ENCODE measurements around the gene APLP2.
A peak's percentile ranks its signal among the peaks of the same experiment; 100 is the strongest.

APLP2 gene

DNA sequence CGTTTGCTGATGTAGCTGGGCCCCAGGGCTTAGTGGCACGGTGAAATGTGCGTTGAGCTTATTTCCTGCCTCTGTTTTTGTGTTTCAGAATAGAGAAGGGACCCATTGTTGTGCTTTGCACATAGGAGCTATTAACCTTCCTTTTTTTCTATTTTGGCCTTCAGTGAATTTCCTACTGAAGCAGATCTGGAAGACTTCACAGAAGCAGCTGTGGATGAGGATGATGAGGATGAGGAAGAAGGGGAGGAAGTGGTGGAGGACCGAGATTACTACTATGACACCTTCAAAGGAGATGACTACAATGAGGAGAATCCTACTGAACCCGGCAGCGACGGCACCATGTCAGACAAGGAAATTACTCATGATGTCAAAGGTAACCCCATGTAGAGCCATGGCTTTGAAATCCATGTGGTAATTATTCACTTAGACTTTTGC, 52.5 kb downstream of the APLP2 start:
- DNase-seq = no peak

DNA sequence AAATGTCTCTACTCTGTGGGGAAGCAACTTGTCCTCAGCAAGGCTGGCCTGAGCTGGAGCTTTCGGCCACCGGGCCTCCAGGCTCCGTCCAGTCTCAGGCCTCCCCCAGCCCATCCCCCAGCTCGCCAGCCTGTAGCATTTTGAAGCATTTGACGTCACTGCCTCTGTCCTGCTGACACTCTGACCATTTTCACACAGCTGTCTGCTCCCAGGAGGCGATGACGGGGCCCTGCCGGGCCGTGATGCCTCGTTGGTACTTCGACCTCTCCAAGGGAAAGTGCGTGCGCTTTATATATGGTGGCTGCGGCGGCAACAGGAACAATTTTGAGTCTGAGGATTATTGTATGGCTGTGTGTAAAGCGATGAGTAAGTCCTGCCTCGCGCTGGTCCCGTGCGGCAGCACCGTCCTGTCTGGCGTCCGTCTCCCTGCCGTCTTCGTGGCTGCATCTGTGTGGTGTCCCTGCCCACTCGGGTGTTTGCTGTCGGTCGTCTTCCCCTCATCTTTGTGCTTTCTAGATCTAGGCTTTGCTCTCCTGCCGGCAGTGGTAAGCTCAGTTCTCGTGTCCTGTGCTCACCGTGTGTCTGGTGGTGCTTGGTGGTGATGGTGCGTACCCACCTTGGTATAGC, 53.8 kb downstream of the APLP2 start:
- DNase-seq = no peak

DNA sequence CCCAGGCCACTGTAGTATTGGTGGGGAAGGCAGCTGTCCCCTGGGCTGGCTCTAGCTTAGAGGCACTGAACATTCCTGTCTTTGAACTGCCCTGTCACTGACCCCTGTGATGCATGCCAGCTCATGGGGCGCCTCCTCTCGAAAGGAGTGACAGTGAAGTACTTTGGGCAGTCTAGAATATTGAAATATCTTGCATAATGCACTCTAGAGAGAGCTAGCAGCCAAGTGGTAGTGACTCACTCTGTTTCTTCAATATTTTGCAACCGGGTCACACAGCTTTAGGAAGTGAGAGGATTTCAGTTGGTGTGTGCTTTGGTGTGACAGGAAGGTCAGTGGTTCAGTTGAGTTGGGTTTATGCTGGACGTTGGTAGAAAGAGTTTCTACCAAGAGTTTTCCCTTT, 54.4 kb downstream of the APLP2 start:
- no peak for DNase-seq

DNA sequence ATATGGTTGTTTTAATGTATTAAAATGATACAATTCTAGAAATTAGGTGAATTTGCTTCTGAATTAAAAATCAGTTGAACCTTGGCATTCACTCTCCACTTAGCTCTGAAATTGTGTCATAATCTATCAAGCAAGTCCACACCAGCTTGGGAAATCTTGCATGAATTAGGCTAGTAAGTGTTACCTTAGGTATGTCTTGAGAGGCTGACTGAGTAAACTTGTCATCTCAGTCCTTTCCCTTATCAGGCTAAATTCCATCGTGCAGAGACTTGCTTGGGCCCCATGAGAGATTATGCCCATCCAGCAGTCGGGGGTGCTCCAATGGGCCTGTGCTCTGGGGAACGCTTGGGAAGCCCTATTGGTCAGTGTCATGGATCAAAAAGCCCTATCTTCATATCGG, 55.9 kb downstream of the APLP2 start:
- DNase-seq = no peak

DNA sequence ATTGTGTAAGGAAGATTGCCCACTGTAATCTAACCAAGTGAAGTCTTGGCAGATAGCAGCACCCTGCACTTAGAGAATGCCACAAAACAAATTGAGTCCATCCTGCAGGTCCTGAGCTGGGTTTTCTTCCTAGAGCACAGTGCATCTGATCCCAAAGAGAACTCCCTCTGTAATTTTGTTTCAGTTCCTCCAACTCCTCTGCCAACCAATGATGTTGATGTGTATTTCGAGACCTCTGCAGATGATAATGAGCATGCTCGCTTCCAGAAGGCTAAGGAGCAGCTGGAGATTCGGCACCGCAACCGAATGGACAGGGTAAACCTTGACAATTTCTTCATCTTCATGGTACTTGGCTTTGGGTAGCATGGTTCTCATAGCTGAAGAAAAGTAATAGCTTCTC, 56.8 kb downstream of the APLP2 start:
- no peak for DNase-seq

DNA sequence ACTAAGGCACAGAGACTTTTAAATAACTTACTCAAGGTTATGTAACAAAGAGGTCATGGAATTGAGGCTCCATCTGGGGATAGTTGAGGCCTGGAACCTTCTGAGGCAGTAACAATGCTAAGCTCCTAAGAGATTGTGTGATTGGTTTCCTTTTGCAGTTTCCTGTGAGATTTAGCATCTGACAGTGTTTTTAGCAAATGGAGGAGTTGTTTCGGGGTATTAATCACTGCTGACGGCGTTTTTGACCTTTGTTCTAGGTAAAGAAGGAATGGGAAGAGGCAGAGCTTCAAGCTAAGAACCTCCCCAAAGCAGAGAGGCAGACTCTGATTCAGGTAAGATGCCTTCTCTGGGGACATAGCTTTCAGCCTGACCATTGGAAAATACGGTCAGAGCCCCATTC, 57.8 kb downstream of the APLP2 start:
- DNase-seq = no peak

DNA sequence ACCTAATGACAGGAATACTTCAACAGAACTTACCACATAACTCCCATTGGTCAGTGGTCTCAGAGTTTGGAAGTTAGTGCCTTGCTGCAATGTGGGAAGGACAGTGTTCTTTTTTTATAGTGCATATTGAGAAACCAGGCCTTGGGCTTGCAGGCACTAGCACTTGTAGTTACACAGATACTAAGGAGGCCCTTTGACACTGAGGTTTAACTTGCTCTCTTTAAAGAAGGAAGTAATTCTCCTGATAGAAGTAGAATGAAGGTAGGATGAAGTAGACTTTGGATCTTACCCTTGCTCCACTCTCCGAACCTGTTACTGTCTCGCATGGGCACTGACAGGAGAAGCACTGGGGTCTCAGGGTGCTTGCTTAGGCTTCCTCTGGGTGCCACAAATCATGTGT, 58.9 kb downstream of the APLP2 start:
- DNase-seq = no peak

DNA sequence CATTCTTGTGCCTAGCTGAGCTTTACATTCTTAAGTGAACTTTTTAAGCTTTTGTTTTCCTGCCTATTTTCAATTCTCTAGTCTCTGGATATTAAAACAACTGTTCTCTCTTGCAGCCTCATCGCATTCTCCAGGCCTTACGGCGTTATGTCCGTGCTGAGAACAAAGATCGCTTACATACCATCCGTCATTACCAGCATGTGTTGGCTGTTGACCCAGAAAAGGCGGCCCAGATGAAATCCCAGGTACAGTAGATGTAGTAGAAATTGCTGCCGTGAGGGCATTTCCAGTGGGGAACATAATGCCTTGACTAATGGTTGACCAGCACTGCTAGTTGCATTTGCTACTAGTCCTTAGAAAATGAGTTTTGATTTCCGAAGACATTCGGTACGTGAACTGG, 60.2 kb downstream of the APLP2 start:
- DNase-seq = no peak

DNA sequence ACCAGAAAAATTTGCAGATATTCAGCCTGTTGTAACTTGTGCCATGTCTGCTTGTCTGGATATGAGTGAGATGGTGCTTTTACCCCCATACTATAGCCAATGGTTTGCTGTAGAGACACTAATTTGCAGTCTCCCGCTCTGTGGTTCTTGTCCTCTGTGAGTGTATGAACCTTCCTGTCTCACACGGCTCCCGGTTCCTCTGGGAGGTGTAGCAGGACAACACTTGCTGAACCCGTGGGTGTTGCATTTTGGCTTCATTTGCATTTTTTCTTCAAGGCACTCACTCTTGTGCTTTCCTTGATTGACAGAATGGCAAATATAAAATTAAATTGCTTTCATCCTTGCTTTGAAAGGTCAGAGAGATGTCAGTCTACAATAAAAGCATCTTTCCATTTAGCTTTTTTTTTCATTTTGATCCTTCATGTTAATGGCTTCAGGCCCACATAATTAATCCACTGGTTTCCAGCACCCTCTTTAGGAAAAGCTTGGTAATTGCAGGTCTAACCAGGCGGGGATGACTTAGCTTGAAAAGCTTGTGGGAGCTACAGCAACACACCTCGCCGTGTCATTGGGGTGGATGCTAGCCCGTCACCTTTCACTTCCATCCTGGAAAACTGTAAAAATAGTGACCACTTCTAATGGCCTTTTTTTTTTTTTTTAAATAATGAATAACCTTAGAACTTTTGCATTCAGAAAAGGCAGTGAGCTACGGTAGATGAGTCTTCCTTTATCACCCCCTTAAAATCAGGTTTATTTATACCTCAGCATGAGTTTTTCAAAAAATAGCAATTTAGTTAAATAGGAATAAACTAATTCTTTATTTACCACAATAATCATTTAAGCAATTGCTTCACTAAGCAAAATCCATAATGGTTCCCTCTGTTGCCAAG, 62.5 kb downstream of the APLP2 start:
- DNase-seq = peak; percentile 60

DNA sequence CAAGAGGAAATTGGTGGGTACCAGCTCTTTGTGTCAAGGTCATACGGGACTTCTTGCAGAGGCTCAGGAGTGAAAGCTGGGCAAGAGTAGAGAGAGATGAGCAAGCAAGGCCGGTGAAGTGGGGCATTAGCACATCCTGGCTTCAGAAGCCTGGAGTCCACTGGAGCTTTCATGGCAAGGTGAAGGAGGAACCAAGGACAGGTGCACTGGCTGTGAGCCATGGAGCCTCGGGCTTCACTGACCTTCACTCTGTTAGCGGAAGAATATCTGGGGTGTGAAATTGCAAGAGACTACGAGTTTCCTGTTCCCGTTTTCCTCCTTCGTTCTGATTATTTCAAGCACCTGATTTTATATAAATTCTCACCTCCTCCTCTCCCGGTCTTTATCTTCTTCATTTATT, 64.0 kb downstream of the APLP2 start:
- no peak for DNase-seq

DNA sequence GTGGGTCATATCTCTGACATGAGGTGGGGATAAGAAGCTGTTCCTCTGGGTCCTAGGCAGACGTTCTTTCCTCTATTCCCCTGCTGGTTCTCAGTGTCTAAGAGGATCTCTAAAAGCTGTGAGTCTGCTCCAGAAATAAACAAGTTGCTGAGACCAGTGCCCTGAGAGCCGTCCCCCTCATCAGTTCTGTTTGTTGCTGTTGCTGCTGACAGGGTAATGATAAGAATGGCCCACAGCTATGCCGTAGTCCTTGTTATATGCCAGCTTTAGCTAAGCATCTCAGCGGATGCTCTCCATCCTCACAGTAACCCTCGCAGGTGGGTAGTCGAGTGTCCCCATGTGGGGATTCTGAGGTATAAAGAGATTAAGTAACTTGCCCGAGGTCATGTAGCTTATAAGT, 66.4 kb downstream of the APLP2 start:
- DNase-seq = no peak

DNA sequence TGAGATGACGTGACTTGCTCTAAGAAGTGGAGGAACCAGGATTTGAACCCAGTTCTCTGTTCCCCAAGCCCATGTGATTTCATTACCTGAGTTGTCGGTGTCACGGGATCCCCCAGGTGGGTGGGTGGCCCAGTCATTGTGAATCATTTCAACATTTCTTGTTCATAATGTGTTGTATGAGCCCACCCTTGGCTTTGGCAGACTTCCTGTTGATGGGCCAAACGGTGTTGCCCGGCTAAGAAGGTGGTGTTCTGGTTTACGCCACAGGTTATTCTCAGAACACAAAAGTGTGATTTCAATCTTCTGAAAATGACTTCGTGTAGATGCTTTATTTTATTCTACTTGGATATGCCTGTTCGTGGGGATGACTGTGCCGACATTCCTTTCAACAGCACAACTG, 68.3 kb downstream of the APLP2 start:
- no peak for DNase-seq

DNA sequence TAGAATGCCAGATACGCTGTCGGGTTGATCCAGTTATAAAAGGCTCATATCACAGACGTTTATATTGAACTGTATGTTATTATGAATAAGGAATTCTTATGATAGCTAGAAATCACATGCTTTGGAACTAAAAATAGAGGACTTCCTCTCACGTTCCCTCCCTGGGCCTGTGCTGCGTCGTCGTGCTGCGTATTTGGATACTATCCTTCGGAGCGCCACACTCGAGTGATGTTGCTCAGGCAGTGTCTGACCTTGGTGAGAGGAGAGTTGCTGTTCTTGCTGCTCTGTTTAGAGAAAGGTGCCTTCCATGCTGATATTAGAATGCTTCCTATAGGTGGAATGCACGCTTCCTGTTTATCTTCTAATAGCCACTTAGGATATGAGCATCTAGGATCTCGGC, 69.7 kb downstream of the APLP2 start:
- DNase-seq = no peak

DNA sequence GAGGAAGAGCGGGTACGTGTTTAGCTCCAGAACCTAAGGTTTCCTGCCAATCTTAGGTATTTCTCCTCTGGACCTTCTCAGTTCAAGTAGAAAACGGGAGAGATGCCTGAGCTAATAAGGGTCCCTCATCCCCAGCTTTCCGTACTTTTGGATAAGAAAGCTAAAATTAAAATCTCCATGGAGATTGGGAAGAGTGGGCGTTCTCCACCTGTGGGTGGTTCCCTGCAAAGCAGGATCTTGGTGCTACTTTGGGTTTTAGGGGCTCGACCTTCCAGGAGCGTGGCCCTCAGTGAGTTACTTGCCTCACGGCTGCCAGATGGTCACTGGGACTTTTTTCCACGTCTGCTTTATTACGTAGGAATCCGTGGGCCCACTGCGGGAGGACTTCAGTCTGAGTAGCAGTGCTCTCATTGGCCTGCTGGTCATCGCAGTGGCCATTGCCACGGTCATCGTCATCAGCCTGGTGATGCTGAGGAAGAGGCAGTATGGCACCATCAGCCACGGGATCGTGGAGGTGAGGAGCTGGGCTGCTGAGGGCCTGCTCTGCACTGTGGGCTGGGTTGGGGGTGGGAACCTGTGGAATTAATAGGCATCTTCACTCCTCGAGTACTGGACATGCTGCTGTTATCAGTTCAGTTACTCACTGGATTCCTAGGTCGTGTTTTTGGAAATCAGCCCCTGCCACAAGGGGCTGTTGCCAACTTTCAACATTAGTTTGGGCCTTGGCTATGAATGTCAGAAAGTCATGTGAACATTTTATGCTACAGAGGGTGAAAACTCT, 72.1 kb downstream of the APLP2 start:
- DNase-seq = no peak

DNA sequence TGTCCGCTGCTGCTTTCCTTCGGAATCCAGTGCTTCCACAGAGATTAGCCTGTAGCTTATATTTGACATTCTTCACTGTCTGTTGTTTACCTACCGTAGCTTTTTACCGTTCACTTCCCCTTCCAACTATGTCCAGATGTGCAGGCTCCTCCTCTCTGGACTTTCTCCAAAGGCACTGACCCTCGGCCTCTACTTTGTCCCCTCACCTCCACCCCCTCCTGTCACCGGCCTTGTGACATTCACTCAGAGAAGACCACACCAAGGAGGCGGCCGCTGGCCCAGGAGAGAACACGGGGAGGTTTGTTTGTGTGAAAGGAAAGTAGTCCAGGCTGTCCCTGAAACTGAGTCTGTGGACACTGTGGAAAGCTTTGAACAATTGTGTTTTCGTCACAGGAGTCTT, 74.4 kb downstream of the APLP2 start:
- no peak for DNase-seq

DNA sequence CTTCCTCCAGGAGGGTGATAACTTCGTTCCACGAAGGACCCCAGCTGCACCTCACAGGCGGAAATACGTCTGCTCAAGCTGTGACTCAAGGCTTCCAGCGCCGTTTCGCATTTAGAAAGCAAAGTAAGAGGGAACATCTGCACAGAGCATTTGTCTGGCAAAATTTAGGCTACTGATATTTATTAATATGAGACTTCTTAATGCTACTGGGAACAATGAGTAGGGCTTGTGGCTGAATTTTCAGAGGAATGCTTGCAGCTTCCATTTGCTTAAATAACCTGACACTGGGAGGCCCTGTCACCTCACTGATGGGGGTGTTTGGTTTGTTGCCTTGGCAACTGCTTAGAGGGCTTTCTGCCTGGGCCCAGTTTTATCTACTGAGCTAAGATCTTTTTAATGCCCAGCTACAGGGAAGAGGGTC, 75.2 kb downstream of the APLP2 start:
- peak; percentile 53 for DNase-seq

DNA sequence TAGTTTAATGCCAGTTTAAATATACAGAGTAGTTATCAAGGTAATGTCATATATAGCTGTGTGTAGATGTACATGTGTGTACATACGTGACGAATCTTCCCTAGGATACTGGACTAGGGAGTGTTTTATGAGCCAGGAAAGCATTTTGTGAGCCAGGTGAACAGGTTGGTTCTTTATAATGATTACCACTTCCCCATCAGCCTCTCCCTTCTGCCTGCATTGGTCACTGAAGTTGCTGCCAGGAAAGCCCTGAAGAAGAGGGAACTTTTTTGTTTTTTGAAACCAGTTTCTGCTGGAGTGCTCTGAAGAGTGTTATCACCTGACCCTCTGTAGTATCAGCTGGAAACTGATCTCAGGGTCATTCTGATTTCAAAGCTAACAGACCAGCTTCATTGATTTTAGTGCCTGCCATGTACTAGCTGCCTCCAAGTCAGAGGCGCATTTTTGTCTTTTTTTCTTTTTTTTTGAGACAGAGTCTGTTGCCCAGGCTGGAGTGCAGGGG, 75.7 kb downstream of the APLP2 start:
- DNase-seq = peak; percentile 53

DNA sequence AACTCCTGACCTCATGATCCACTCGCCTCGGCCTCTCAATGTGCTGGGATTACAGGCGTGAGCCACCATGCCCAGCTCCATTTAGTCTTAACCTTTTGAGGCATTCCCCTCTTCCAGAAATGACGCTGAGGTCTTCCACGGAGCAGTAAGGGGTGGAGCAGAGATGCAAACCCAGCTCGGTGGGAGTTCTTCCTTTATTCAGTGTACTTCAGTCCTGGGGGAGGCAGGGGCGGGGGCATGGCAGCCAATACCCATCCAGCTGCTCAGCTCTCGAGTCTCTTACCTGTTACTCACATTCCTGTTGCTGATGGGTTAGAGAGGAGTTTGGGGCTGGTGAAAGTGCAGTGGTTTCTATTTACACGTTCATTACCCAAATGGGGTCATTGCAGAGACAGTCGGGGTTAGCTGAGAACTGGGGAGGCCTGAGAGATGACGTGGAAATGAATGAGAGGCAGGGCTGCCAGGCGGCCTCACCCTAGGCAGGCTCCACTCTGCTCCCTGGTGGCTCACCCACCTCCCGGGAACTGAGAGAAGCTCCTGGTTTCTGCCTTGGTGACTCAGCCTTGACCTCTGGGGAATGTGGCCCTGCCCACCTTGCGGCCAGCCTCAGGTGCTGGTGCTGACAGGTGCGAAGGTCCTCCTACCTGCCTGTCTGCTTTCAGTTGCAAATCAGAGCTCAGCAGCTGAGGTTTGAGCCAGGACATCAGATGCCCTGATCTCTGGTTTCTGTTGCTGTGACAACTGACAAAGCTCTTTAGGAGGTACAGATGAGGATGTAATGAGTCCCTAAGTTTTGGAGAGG, 76.5 kb downstream of the APLP2 start:
- DNase-seq = peak; percentile 68

DNA sequence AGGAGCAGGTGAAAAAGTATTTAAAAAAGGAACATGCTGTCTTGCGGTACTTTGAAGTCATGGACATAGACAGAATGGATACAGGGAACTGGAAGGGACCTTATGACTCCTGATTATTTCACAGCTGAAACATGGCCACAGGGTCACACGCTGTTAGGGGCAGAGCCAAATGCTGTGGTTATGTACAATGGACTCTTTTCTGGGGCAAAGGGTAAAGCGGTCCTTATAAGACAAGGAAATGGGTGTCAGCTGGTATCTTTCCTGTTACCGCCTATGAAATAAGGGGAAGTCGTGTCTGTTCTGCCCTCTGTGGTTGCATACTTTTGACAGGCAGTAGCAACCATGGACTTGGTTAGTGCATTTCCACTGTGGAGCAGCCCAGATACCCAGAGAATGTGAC, 77.1 kb downstream of the APLP2 start:
- no peak for DNase-seq

DNA sequence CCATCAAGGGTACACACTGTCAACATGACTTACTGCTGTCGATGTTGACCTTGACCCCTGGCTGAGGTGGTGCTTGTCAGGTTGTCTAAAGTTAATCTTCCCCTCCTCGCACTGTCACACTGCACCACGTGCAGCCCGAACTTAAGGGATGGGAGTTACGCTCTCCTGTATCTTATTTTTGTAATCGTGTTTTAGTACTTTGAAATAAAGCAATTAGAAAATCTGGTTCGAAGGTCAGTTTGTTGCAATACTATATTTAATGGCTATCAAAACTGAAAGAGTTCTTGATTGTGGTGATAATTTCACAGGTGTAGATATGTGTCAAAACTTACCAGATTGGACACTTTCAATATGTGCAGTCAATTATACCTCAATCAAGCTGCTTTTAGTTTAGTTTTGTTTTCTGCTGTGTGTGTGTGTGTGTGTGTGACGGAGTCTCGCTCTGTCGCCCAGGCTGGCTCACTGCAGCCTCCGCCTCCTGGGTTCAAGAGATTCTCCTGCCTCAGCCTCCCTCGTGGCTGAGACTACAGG, 79.2 kb downstream of the APLP2 start:
- DNase-seq = no peak

DNA sequence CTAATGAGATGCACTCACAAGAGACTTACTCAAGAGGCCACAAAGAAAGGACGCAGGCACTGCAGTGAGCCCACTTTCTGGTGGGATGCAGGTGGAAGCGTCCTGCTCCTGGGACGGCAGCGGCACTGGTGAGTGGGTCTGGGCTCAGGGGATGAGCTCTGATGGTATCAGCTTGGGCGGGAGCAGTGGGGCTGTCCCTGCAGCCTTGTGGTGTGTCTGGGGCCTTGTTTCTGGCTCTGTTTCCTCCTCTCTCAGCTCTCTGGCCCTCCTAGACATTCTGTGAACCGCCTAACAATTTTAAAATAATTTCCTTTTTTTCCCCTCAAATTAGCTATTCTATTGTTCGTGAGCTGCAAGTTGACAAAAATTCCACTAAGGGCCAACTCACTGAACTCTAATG, 81.1 kb downstream of the APLP2 start:
- no peak for DNase-seq

DNA sequence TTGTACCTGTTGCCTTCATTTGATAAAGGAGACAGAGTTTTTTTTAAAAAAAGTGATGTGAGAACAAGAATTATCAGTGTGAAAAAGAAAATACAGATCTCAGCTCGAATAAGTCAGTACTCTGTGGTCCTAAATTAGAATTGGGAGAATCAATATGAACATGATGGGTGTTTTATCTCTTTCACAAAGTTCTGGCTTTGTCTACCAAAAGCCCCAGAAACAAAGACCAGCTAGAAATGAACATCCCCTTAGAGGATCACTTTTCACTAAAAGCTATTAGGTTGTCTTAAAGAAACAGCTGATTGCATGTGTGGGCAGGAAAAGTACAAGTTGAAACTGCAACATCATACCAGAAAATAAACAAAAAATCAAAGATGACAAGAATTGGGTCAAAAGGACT, 81.5 kb downstream of the APLP2 start:
- DNase-seq = no peak
